Tibial artery (tissue), 4 donors: ENCODE data around the gene MTFMT.

ENCODE experiments used
- DNase-seq, 2 donors: peaks; one replicate each; pipeline ENCODE4 v3.0.0-alpha.2; 2019
- H3K27ac ChIP-seq, 2 donors: fragments of 200-600 bp; sonication (generic) in 1 of 2; 1 replicate in 1 of 2; 2 replicates in 1 of 2; pipeline ENCODE4 v1.5.1; 2018 to 2019; ENCODE audit warnings: mild to moderate bottlenecking in 1 of 2
- H3K27me3 ChIP-seq, 2 donors: fragments of 200-600 bp; sonication (generic) in 1 of 2; one replicate each; pipeline versions ENCODE4 v1.5.1 to v1.6.0; 2016 to 2019
- H3K36me3 ChIP-seq, 3 donors: fragments of 200-600 bp; sonication (generic) in 2 of 3; one replicate each; pipeline ENCODE4 v1.5.1; 2016 to 2019; ENCODE audit warnings: mild to moderate bottlenecking in 2 of 3
- H3K4me1 ChIP-seq, 4 donors: fragments of 200-600 bp; sonication (generic) in 2 of 4; 1 replicate in 3 of 4; 2 replicates in 1 of 4; pipeline ENCODE4 v1.5.1; 2016 to 2019
- H3K4me3 ChIP-seq, 2 donors: fragments of 200-600 bp; sonication (generic) in 1 of 2; 1 replicate in 1 of 2; 2 replicates in 1 of 2; pipeline ENCODE4 v1.5.1; 2018 to 2019; ENCODE audit warnings: mild to moderate bottlenecking in 2 of 2
- H3K9me3 ChIP-seq, 3 donors: fragments of 200-600 bp; sonication (generic) in 1 of 3; one replicate each; pipeline ENCODE4 v1.5.1; 2016 to 2019
- intact Hi-C: fragments of 100-400 bp; cut with DNase I; formaldehyde crosslinking; loops from one replicate; pipeline ENCODE4 v1.15.0; 2023; ENCODE audit warnings: low total_unique reads
- TF ChIP-seq, protein P1 (sequence below), 2 experiments: fragments of 200-600 bp in 1 of 2; fragments of 450-650 bp in 1 of 2; IDR thresholded peaks; one replicate each; pipeline ENCODE4 v1.5.1; 2017 to 2019; ENCODE audit warnings: antibody characterized with exemption in 2 of 2, mild to moderate bottlenecking in 1 of 2, moderate library complexity in 1 of 2

MTFMT gene

DNA sequence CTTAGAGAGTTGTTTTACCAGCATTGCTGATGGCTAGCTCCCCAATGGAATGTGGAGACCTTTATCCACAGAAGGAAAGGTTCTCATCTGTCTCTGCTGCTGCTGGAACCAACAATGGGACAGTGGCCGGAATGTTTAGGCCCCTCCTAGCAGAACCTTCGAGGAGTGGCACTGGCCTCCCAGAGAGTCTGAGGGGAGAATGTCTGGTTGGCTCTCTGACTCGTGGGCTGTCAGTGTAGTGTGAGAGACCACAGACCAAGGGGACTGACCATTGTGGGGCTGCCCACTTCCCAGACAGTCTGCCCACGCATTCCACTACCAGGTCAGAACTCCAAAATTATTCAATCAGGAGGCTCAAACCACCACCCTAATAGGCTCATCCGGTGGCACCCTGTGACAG, 33.3 kb upstream of the MTFMT start:
- H3K4me1 ChIP-seq, result peaks cover 0 to 78% (median 64%) of the 10 kb centered on the region in 4 donors
- H3K27me3 ChIP-seq, result no peaks in the 10 kb centered on the region
- peak overlapping the region; percentile 73 to 74 for H3K4me3 ChIP-seq
- intact Hi-C loops, result no loop called here
- DNase-seq, result no peak
- no peaks in the 10 kb centered on the region for H3K9me3 ChIP-seq
- peak overlapping the region; percentile 95 to 99 for H3K27ac ChIP-seq
- TF ChIP-seq, protein P1, sequence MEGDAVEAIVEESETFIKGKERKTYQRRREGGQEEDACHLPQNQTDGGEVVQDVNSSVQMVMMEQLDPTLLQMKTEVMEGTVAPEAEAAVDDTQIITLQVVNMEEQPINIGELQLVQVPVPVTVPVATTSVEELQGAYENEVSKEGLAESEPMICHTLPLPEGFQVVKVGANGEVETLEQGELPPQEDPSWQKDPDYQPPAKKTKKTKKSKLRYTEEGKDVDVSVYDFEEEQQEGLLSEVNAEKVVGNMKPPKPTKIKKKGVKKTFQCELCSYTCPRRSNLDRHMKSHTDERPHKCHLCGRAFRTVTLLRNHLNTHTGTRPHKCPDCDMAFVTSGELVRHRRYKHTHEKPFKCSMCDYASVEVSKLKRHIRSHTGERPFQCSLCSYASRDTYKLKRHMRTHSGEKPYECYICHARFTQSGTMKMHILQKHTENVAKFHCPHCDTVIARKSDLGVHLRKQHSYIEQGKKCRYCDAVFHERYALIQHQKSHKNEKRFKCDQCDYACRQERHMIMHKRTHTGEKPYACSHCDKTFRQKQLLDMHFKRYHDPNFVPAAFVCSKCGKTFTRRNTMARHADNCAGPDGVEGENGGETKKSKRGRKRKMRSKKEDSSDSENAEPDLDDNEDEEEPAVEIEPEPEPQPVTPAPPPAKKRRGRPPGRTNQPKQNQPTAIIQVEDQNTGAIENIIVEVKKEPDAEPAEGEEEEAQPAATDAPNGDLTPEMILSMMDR (IDR thresholded peaks at IDR 0.05), result no peak
- peaks cover 25 to 34% (median 33%) of the 10 kb centered on the region in 3 donors for H3K36me3 ChIP-seq

DNA sequence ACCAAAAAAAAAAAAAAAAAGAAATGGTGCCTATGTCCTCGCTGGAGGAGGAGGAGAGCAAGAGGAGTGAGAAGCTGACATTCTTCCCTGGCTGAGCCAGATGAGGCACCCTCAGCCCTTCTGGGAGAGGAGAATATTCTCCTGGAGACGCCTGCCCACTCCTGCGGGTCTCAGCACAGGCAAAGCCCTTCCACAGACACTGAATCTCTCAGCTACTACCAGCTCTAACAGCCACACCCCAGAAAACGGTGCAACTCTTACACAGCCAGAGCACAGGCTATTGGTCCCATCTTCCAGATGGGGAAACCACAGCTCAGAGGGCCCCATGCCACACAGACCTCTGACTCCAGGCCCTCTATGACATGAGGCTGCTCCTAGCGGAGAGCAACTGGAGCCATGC, 32.6 kb upstream of the MTFMT start:
- intact Hi-C loops, result no loop called here
- Histone ChIP-seq H3K4me3 (peak overlapping the region; percentile 1 to 74), H3K27ac (peak overlapping the region; percentile 95 to 99), H3K27me3 (no peaks in the 10 kb centered on the region), H3K4me1 (peaks cover 0 to 84% (median 69%) of the 10 kb centered on the region in 4 donors), H3K9me3 (no peaks in the 10 kb centered on the region), H3K36me3 (peaks cover 32 to 40% (median 40%) of the 10 kb centered on the region in 3 donors)
- TF ChIP-seq, protein P1 (IDR thresholded peaks at IDR 0.05), result no peak
- peak in 1 of 2 donors; percentile 72 for DNase-seq

DNA sequence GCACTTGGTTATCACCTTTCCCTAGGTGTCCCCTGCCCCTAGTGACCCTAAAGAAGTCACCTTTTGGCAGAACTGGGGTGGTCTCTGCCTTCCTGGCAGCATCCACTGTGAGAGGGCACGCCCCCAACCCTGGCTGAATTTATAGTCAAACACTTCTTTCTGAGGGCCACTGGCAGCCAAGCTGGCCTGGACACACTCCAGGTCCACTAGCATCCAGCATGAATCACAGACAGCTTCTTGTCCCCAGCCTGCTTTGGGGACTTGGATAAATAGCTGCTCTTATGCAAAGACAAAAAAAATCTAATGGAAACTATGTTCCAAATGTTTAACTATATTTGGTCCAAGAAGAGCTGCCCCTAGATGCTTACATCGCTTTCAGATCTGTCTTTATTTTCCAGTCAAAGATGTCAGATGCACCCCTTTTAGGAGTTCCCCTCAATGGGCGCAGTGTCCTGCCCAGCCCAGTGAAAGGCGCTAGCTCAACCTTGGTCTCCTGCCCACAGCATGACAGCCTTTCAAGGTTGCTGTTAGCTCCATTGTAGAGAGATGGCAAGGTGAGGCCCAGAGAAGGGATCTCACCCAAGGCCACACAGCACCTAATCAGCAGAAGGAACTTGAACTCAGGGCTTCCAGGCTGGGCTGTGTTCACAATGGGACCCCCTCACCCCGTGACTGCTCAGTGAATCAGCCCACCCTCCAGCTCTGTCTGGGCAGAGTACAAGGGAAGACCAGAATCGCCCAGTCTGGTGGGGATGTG, 31.4 kb upstream of the MTFMT start:
- intact Hi-C loops, result no loop called here
- H3K9me3 ChIP-seq, result no peaks in the 10 kb centered on the region
- H3K4me1 ChIP-seq, result peaks cover 0 to 97% (median 80%) of the 10 kb centered on the region in 4 donors
- H3K27me3 ChIP-seq, result no peaks in the 10 kb centered on the region
- peak overlapping the region; percentile 95 to 99 for H3K27ac ChIP-seq
- peak; percentile 79 to 92 for DNase-seq
- TF ChIP-seq, protein P1 (IDR thresholded peaks at IDR 0.05), result no peak
- H3K4me3 ChIP-seq, result peak overlapping the region in 1 of 2 donors; percentile 11
- H3K36me3 ChIP-seq, result peaks cover 38 to 48% (median 47%) of the 10 kb centered on the region in 3 donors

DNA sequence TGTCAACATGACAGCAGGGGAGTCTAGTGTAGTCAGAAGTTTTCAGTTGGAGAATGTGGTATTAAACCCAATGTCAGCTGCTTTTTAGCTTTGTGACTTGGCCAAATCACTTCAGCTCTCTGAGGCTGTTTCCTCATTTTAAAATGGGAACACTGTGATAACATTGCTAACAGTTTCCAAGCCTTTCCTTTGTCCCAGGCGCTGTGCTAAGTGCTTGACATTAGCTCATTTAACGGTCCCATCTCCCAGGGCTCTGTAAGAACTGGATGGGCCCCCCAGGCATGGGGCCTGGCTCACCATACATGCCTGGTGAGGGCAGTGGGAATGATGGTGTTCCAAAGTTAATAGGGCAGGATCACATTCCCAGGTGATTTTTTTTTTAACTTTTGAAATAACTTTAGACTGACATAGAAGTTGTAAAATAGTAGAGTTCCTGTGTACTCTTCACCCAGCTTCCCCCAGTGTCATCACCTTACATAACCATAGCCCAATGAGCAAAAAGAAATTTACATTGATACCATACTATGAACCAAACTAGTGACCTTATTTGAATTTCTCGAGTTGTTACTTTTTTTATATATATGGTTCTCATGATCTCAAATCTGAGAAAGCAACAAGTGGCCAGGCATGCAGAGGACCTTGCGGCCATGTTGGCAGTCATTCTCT, 30.6 kb upstream of the MTFMT start:
- Histone ChIP-seq H3K36me3 (peaks cover 40 to 46% (median 41%) of the 10 kb centered on the region in 3 donors), H3K4me3 (peak overlapping the region in 1 of 2 donors; percentile 7), H3K27me3 (no peaks in the 10 kb centered on the region), H3K9me3 (no peaks in the 10 kb centered on the region), H3K27ac (peak overlapping the region; percentile 95 to 99), H3K4me1 (peaks cover 0 to 100% (median 87%) of the 10 kb centered on the region in 4 donors)
- intact Hi-C loops, result no loop called here
- TF ChIP-seq, protein P1 (IDR thresholded peaks at IDR 0.05), result no peak
- DNase-seq, result peak in 1 of 2 donors; percentile 67

DNA sequence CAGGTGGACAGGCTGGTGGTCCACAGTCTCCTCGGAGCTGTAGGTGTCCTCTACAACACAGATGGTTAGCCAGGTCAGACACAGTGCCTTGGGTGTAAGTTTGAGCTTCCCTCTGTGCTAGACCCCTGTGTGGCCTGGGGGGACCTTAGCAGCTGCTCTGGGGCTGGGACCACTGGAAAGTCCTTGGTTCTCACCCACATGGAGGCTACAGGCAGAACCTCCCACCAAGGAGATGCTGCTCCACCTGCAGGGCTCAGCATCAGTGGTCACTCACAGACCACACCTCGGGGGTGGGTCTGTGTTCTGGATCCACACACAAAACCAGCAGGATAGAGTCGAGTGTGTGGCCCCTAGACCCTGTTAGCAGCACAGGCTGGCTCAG, 29.9 kb upstream of the MTFMT start:
- peaks cover 0 to 100% (median 91%) of the 10 kb centered on the region in 4 donors for H3K4me1 ChIP-seq
- peak overlapping the region in 1 of 2 donors; percentile 7 for H3K4me3 ChIP-seq
- TF ChIP-seq, protein P1 (IDR thresholded peaks at IDR 0.05), result no peak
- H3K27ac ChIP-seq, result peak overlapping the region; percentile 95 to 99
- peaks cover 43 to 48% (median 44%) of the 10 kb centered on the region in 3 donors for H3K36me3 ChIP-seq
- intact Hi-C loops, result no loop called here
- H3K27me3 ChIP-seq, result no peaks in the 10 kb centered on the region
- DNase-seq, result peak in 1 of 2 donors; percentile 53
- H3K9me3 ChIP-seq, result no peaks in the 10 kb centered on the region
